KMS-11 (cell line): ENCODE results near the gene MYO16.

Source experiments
- H2AFZ ChIP-seq: fragments of 200-600 bp; sonication (generic); 2 replicates; pipeline ENCODE4 v1.6.1; 2016; ENCODE audit warnings: antibody characterized with exemption, mixed run types, low read depth
- H3K27ac ChIP-seq: fragments of 200-600 bp; sonication (generic); 2 replicates; pipeline ENCODE4 v1.6.1; 2016; ENCODE audit warnings: mild to moderate bottlenecking, mixed run types
- H3K27me3 ChIP-seq: fragments of 200-600 bp; sonication (generic); 2 replicates; pipeline ENCODE4 v1.6.1; 2017; ENCODE audit warnings: mild to moderate bottlenecking, low read depth, mixed run types, moderate library complexity; ENCODE audit not compliant: insufficient read depth
- H3K36me3 ChIP-seq: fragments of 200-600 bp; sonication (generic); 2 replicates; pipeline ENCODE4 v1.6.1; 2017; ENCODE audit warnings: mild to moderate bottlenecking, mixed run types; ENCODE audit not compliant: insufficient read depth
- H3K4me1 ChIP-seq: fragments of 200-600 bp; sonication (generic); 2 replicates; pipeline ENCODE4 v1.6.1; 2016; ENCODE audit warnings: mild to moderate bottlenecking, low read depth, mixed run types; ENCODE audit not compliant: poor library complexity, severe bottlenecking
- H3K4me2 ChIP-seq: fragments of 200-600 bp; sonication (generic); 2 replicates; pipeline ENCODE4 v1.7.0; 2016; ENCODE audit warnings: mild to moderate bottlenecking, mixed run types
- H3K4me3 ChIP-seq: fragments of 200-600 bp; sonication (generic); IDR thresholded peaks from 2 replicates; pipeline ENCODE4 v1.6.1; 2017; ENCODE audit warnings: low read depth, low read length, mixed read lengths; ENCODE audit not compliant: insufficient read depth
- H3K79me2 ChIP-seq: fragments of 200-600 bp; sonication (generic); 2 replicates; pipeline ENCODE4 v1.6.1; 2016; ENCODE audit warnings: low read depth, mixed run types; ENCODE audit not compliant: insufficient read depth
- H3K9ac ChIP-seq: fragments of 200-600 bp; sonication (generic); 2 replicates; pipeline ENCODE4 v1.6.1; 2016; ENCODE audit warnings: mild to moderate bottlenecking, mixed run types
- H4K20me1 ChIP-seq: fragments of 200-600 bp; sonication (generic); 2 replicates; pipeline ENCODE4 v1.6.1; 2016; ENCODE audit warnings: mild to moderate bottlenecking, mixed run types; ENCODE audit not compliant: insufficient read depth
- TF ChIP-seq, protein P1 (sequence below): fragments of 200-600 bp; sonication (generic); conservative IDR thresholded peaks from 2 replicates; pipeline ENCODE4 v1.6.1; 2017; ENCODE audit warnings: low read depth, mild to moderate bottlenecking, antibody characterized with exemption, low read length, moderate library complexity, mixed read lengths

Gene MYO16

GRCh38 chr13:108929532-108930206 is 300.3 kb downstream of the MYO16 start:
- Histone ChIP-seq H3K9ac (no peak overlapping the region), H3K79me2 (no peaks in the 10 kb centered on the region), H2AFZ (no peak overlapping the region), H3K27me3 (no peaks in the 10 kb centered on the region), H4K20me1 (no peaks in the 10 kb centered on the region), H3K27ac (no peak overlapping the region), H3K4me3 (no peak overlapping the region), H3K4me1 (no peaks in the 10 kb centered on the region), H3K4me2 (no peak overlapping the region), H3K36me3 (no peaks in the 10 kb centered on the region)
- TF ChIP-seq, protein P1, sequence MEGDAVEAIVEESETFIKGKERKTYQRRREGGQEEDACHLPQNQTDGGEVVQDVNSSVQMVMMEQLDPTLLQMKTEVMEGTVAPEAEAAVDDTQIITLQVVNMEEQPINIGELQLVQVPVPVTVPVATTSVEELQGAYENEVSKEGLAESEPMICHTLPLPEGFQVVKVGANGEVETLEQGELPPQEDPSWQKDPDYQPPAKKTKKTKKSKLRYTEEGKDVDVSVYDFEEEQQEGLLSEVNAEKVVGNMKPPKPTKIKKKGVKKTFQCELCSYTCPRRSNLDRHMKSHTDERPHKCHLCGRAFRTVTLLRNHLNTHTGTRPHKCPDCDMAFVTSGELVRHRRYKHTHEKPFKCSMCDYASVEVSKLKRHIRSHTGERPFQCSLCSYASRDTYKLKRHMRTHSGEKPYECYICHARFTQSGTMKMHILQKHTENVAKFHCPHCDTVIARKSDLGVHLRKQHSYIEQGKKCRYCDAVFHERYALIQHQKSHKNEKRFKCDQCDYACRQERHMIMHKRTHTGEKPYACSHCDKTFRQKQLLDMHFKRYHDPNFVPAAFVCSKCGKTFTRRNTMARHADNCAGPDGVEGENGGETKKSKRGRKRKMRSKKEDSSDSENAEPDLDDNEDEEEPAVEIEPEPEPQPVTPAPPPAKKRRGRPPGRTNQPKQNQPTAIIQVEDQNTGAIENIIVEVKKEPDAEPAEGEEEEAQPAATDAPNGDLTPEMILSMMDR = no peak

DNA sequence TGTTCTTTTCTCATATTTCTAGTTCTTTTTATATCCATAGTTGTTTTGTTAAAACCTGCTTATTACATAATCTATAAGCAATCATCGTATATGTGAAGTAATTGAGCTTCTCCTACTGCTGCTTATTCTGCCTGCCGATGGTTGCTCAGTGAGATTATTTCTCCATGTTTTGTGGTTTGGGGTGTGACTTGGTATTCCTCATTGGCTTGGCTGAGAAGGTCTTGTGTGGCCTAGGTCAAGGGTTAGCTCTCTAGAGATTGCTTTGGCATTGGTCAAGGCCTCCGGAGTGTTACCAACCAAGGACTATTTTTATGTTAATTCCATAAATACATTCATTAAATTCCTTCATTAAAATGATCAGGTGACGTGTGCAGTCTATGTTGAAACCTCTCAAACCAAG is 302.8 kb downstream of the MYO16 start:
- Histone ChIP-seq H3K79me2 (no peaks in the 10 kb centered on the region), H3K9ac (no peak overlapping the region), H3K4me2 (no peak overlapping the region), H2AFZ (no peak overlapping the region), H3K4me3 (no peak overlapping the region), H3K27ac (no peak overlapping the region), H4K20me1 (no peaks in the 10 kb centered on the region), H3K4me1 (no peaks in the 10 kb centered on the region), H3K36me3 (no peaks in the 10 kb centered on the region), H3K27me3 (no peaks in the 10 kb centered on the region)
- TF ChIP-seq, protein P1 = no peak

- Histone ChIP-seq H3K4me3 (no peak overlapping the region), H2AFZ (no peak overlapping the region), H3K79me2 (no peaks in the 10 kb centered on the region), H3K27me3 (no peaks in the 10 kb centered on the region), H4K20me1 (no peaks in the 10 kb centered on the region), H3K36me3 (no peaks in the 10 kb centered on the region), H3K4me1 (no peaks in the 10 kb centered on the region), H3K4me2 (no peak overlapping the region), H3K9ac (no peak overlapping the region), H3K27ac (no peak overlapping the region)
- TF ChIP-seq, protein P1 = no peak
These were observed 303.6 kb downstream of the MYO16 start for GRCh38 chr13:108933061-108933460.

GRCh38 chr13:108938155-108938554 is 308.7 kb downstream of the MYO16 start:
- Histone ChIP-seq H3K4me3 (no peak overlapping the region), H3K4me2 (no peak overlapping the region), H3K27ac (no peak overlapping the region), H3K36me3 (no peaks in the 10 kb centered on the region), H3K9ac (no peak overlapping the region), H2AFZ (no peak overlapping the region), H3K27me3 (no peaks in the 10 kb centered on the region), H3K4me1 (no peaks in the 10 kb centered on the region), H4K20me1 (no peaks in the 10 kb centered on the region), H3K79me2 (no peaks in the 10 kb centered on the region)
- TF ChIP-seq, protein P1 = no peak
